ENCODE measurements around the gene CUL3. TPM values are rescaled to one million over a fixed set of nuclear protein-coding genes. Genes with fewer than 3 reads are reported as not detected.

The CUL3 gene
- total and polyA plus RNA-seq, 10 of the 15 experiments (the other 5 are each of a cell fraction or from before 2014, with no cell fraction given), result 22.0 to 95.4 (median 53.4) TPM

GRCh38 chr2:224584785-224585210, 365 bp downstream of the CUL3 start (continued):
- TF ChIP-seq NFIC (IDR thresholded peaks at IDR 0.05; ENCODE audit: low read depth, low read length) (no peak), DPF2 (IDR thresholded peaks at IDR 0.05) (0 out of 2 replicates have a peak, but pooled peaks have one; percentile 42), NR2C2 (IDR thresholded peaks at IDR 0.05; ENCODE audit: borderline replicate concordance, control insufficient read depth, insufficient read length, low read depth) (no peak), KLF5 (IDR thresholded peaks at IDR 0.05; ENCODE audit: partially characterized antibody) (no peak), GABPA (IDR thresholded peaks at IDR 0.05; ENCODE audit: low read depth) (peak; percentile 80), SIN3A (IDR thresholded peaks at IDR 0.05; ENCODE audit: low read depth, low read length) (no peak), TCF3 (IDR thresholded peaks at IDR 0.05; ENCODE audit: borderline replicate concordance, insufficient read depth, low read depth, low read length) (no peak), IRF5 (IDR thresholded peaks at IDR 0.05; ENCODE audit: borderline replicate concordance) (no peak), CBX5 (IDR thresholded peaks at IDR 0.05; ENCODE audit: low read depth) (no peak), ZNF274 (IDR thresholded peaks at IDR 0.05; ENCODE audit: insufficient read depth, insufficient read length) (no peak), RAD51 (IDR thresholded peaks at IDR 0.05) (no peak), MTA3 (IDR thresholded peaks at IDR 0.05; ENCODE audit: borderline replicate concordance, low read length) (no peak), NR2F1 (conservative IDR thresholded peaks at IDR 0.05) (0 out of 2 replicates have a peak, but pooled peaks have one; percentile 17), POLR2AphosphoS5 (IDR thresholded peaks at IDR 0.05; ENCODE audit: low read length) (no peak), SMAD5 (IDR thresholded peaks at IDR 0.05; ENCODE audit: low read depth) (no peak), NR2C1 (IDR thresholded peaks at IDR 0.05) (0 out of 2 replicates have a peak, but pooled peaks have one; percentile 9)

All from GM12878 (cell line).